ENCODE data around the gene FITM1. TPM values are rescaled to one million over a fixed set of nuclear protein-coding genes. Genes with fewer than 3 reads are reported as not detected.

The FITM1 gene
- total RNA-seq, 4 donors from 2014 or later: 0.27 to 0.67 TPM; not detected in 2

- peaks cover 0 to 20% of the 10 kb centered on the region in 2 donors for H3K36me3 ChIP-seq
- no peak for TF ChIP-seq POLR2AphosphoS5 (IDR thresholded peaks at IDR 0.05)
- no peak for TF ChIP-seq EP300 (IDR thresholded peaks at IDR 0.05)
- no peak for TF ChIP-seq CTCF (IDR thresholded peaks at IDR 0.05)
- no peak for TF ChIP-seq POLR2A (IDR thresholded peaks at IDR 0.05)
- no peak for ATAC-seq
- H3K27me3 ChIP-seq: no peaks in the 10 kb centered on the region
- WGBS, 2 donors (ENCODE audit: low coverage in 1 of 2): 89 to 96% methylated on average over 4 of the region's 4 CpGs
- peaks cover 0 to 11% (median 0%) of the 10 kb centered on the region in 3 donors for H3K4me1 ChIP-seq
- no peaks in the 10 kb centered on the region for H3K9me3 ChIP-seq
- no peak overlapping the region for H3K4me3 ChIP-seq
- H3K27ac ChIP-seq: no peak overlapping the region
Measured at GRCh38 chr14:24106672-24107271, 23.7 kb upstream of the FITM1 start.

GRCh38 chr14:24108336-24108874 lies 22.1 kb upstream of the FITM1 start:
- Histone ChIP-seq H3K27ac (peak overlapping the region in 1 of 4 donors; percentile 32), H3K4me1 (peaks cover 0 to 16% (median 0%) of the 10 kb centered on the region in 3 donors), H3K36me3 (peaks cover 0 to 11% of the 10 kb centered on the region in 2 donors), H3K27me3 (no peaks in the 10 kb centered on the region), H3K9me3 (no peaks in the 10 kb centered on the region), H3K4me3 (no peak overlapping the region)
- 17 to 39% methylated on average over 2 to 5 of the region's 5 CpGs for WGBS, 2 donors (ENCODE audit: low coverage in 1 of 2)
- TF ChIP-seq POLR2AphosphoS5 (IDR thresholded peaks at IDR 0.05) (no peak), EP300 (IDR thresholded peaks at IDR 0.05) (no peak), CTCF (IDR thresholded peaks at IDR 0.05) (no peak), POLR2A (IDR thresholded peaks at IDR 0.05) (no peak)
- ATAC-seq: peak; percentile 8

GRCh38 chr14:24110060-24110459 lies 20.4 kb upstream of the FITM1 start:
- Histone ChIP-seq H3K4me1 (peaks cover 0 to 18% (median 0%) of the 10 kb centered on the region in 3 donors), H3K27ac (no peak overlapping the region), H3K9me3 (no peaks in the 10 kb centered on the region), H3K27me3 (no peaks in the 10 kb centered on the region), H3K36me3 (no peaks in the 10 kb centered on the region), H3K4me3 (no peak overlapping the region)
- 87% methylated on average over 6 to 9 of the region's 9 CpGs for whole genome bisulfite sequencing, 2 donors (ENCODE audit: low coverage in 1 of 2)
- no peak for TF ChIP-seq POLR2AphosphoS5 (IDR thresholded peaks at IDR 0.05)
- TF ChIP-seq CTCF (IDR thresholded peaks at IDR 0.05): no peak
- no peak for TF ChIP-seq EP300 (IDR thresholded peaks at IDR 0.05)
- TF ChIP-seq POLR2A (IDR thresholded peaks at IDR 0.05): no peak
- ATAC-seq: no peak

GRCh38 chr14:24110523-24110922 lies 19.9 kb upstream of the FITM1 start:
- no peak for ATAC-seq
- Histone ChIP-seq H3K36me3 (no peaks in the 10 kb centered on the region), H3K27ac (no peak overlapping the region), H3K9me3 (no peaks in the 10 kb centered on the region), H3K4me3 (no peak overlapping the region), H3K4me1 (peaks cover 0 to 20% (median 1%) of the 10 kb centered on the region in 3 donors), H3K27me3 (no peaks in the 10 kb centered on the region)
- no peak for TF ChIP-seq EP300 (IDR thresholded peaks at IDR 0.05)
- no peak for TF ChIP-seq CTCF (IDR thresholded peaks at IDR 0.05)
- TF ChIP-seq POLR2AphosphoS5 (IDR thresholded peaks at IDR 0.05): no peak
- no peak for TF ChIP-seq POLR2A (IDR thresholded peaks at IDR 0.05)
- WGBS, 2 donors (ENCODE audit: low coverage in 1 of 2): 56 to 75% methylated on average over 1 of the region's 1 CpG

- WGBS, 2 donors (ENCODE audit: low coverage in 1 of 2): 8 to 20% methylated on average over 7 to 15 of the region's 15 CpGs
- Histone ChIP-seq H3K4me1 (peaks cover 0 to 39% (median 10%) of the 10 kb centered on the region in 3 donors), H3K36me3 (peaks cover 0 to 16% of the 10 kb centered on the region in 2 donors), H3K9me3 (no peaks in the 10 kb centered on the region), H3K4me3 (peak overlapping the region; percentile 62 to 63), H3K27ac (peak overlapping the region; percentile 89 to 100 (median 98)), H3K27me3 (no peaks in the 10 kb centered on the region)
- TF ChIP-seq POLR2A (IDR thresholded peaks at IDR 0.05) (no peak), POLR2AphosphoS5 (IDR thresholded peaks at IDR 0.05) (no peak), CTCF (IDR thresholded peaks at IDR 0.05) (no peak), EP300 (IDR thresholded peaks at IDR 0.05) (no peak)
- ATAC-seq: no peak
Measured at GRCh38 chr14:24113379-24113800, 17.1 kb upstream of the FITM1 start.
